SW480 (cell line): ENCODE data around the gene FBXO46.

Experiments used
- DNase-seq: peaks from one replicate; pipeline ENCODE4 v3.0.0-alpha.2; 2016; ENCODE audit warnings: low spot score

Gene FBXO46

GRCh38 chr19:45682117-45682516 is 48.6 kb downstream of the FBXO46 start:
- DNase-seq: no peak

- DNase-seq: peak; percentile 91
These were observed 49.2 kb downstream of the FBXO46 start for GRCh38 chr19:45681391-45682015.

- peak; percentile 100 for DNase-seq
These were observed 53.1 kb downstream of the FBXO46 start for GRCh38 chr19:45677351-45678230.

GRCh38 chr19:45676851-45677263 is 53.8 kb downstream of the FBXO46 start:
- peak; percentile 64 for DNase-seq

GRCh38 chr19:45674946-45675345 is 55.8 kb downstream of the FBXO46 start:
- DNase-seq: no peak

GRCh38 chr19:45670670-45671453 is 59.8 kb downstream of the FBXO46 start:
- DNase-seq: peak; percentile 88

GRCh38 chr19:45668342-45668871 is 62.3 kb downstream of the FBXO46 start:
- DNase-seq: no peak

GRCh38 chr19:45667620-45668341 is 62.9 kb downstream of the FBXO46 start, which contains the start of gene GIPR:
TSS of gene GIPR (plus strand) at chr19:45668221. CDS start at chr19:45669521, 1,300 bp downstream.
- DNase-seq: peak; percentile 92

- no peak for DNase-seq
These were observed 66.1 kb downstream of the FBXO46 start for GRCh38 chr19:45664575-45664974.

GRCh38 chr19:45663800-45664199 is 66.9 kb downstream of the FBXO46 start:
- DNase-seq: no peak

- DNase-seq: no peak
These were observed 70.1 kb downstream of the FBXO46 start for GRCh38 chr19:45660636-45661035.
